K562 (cell line): ENCODE results near the gene WIPF1.

Experiments
- CEBPB ChIP-seq: fragments of 450-650 bp; IDR thresholded peaks from 2 replicates; pipeline ENCODE4 v1.6.1; 2016; ENCODE audit warnings: missing genetic modification characterization, missing compliant biosample characterization
- KAT2B ChIP-seq: IDR thresholded peaks from one replicate; pipeline ENCODE4 v1.6.1; 2012; ENCODE audit warnings: low read depth, mild to moderate bottlenecking, control low read depth, inconsistent platforms, low read length, moderate library complexity
- MEF2A ChIP-seq: IDR thresholded peaks from 2 replicates; pipeline ENCODE4 v1.6.1; 2011; ENCODE audit warnings: low read depth, mild to moderate bottlenecking, low read length, moderate library complexity; ENCODE audit not compliant: control insufficient read depth
- NFYB ChIP-seq: IDR thresholded peaks from 2 replicates; pipeline ENCODE4 v1.6.1; 2011; ENCODE audit warnings: mild to moderate bottlenecking, moderate library complexity; ENCODE audit not compliant: insufficient read length; ENCODE audit errors: extremely low read depth
- POLR2AphosphoS5 ChIP-seq: IDR thresholded peaks from 2 replicates; pipeline ENCODE4 v1.6.1; 2011; ENCODE audit warnings: mild to moderate bottlenecking, low read depth, low read length, moderate library complexity; ENCODE audit not compliant: control insufficient read depth, insufficient read depth
- RHOXF2B ChIP-seq: fragments of 250-450 bp; sonication (Bioruptor Pico); conservative IDR thresholded peaks from 2 replicates; pipeline ENCODE4 v1.5.1; 2021
- TAF7 ChIP-seq: fragments of 450-650 bp; IDR thresholded peaks from 2 replicates; pipeline ENCODE4 v1.6.1; 2016; ENCODE audit warnings: missing genetic modification characterization, missing compliant biosample characterization
- ZNF282 ChIP-seq: sonication (generic); formaldehyde crosslinking; IDR thresholded peaks from 2 replicates; pipeline ENCODE4 v1.8.1; 2023; ENCODE audit warnings: missing genetic modification reagents
- TF ChIP-seq, protein P1 (sequence below), 3 experiments: IDR thresholded peaks in 2 of 3; conservative IDR thresholded peaks in 1 of 3; 2 replicates each; pipeline ENCODE4 v1.5.1; 2011 to 2012; ENCODE audit warnings: low read length in 3 of 3, mild to moderate bottlenecking in 3 of 3, control low read depth in 2 of 3, improper control_type of control experiment in 1 of 3, inconsistent platforms in 1 of 3, low read depth in 1 of 3, mixed read lengths in 1 of 3, moderate library complexity in 1 of 3; ENCODE audit not compliant: insufficient read depth in 2 of 3

- TF ChIP-seq CEBPB (no peak), RHOXF2B (CRISPR knock-in tag) (no peak), TAF7 (tag) (no peak), ZNF282 (CRISPR knock-in tag) (no peak), POLR2AphosphoS5 (no peak), NFYB (no peak), MEF2A (no peak), KAT2B (no peak)
- TF ChIP-seq, protein P1, sequence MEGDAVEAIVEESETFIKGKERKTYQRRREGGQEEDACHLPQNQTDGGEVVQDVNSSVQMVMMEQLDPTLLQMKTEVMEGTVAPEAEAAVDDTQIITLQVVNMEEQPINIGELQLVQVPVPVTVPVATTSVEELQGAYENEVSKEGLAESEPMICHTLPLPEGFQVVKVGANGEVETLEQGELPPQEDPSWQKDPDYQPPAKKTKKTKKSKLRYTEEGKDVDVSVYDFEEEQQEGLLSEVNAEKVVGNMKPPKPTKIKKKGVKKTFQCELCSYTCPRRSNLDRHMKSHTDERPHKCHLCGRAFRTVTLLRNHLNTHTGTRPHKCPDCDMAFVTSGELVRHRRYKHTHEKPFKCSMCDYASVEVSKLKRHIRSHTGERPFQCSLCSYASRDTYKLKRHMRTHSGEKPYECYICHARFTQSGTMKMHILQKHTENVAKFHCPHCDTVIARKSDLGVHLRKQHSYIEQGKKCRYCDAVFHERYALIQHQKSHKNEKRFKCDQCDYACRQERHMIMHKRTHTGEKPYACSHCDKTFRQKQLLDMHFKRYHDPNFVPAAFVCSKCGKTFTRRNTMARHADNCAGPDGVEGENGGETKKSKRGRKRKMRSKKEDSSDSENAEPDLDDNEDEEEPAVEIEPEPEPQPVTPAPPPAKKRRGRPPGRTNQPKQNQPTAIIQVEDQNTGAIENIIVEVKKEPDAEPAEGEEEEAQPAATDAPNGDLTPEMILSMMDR (IDR thresholded peaks at IDR 0.05 in 2 of 3, conservative IDR thresholded peaks at IDR 0.05 in 1 of 3; ENCODE audit: insufficient read depth in 2 of 3, low read depth in 1 of 3, low read length in 3 of 3), result no peak
Measured at GRCh38 chr2:174545240-174545639, 52.4 kb downstream of the WIPF1 start.
